HepG2 (cell line): Measurements from ENCODE around the gene SP6. TPM values are rescaled to one million over a fixed set of nuclear protein-coding genes. Genes with fewer than 3 reads are reported as not detected.

ENCODE experiments used
- DRAP1 ChIP-seq: IDR thresholded peaks from 2 replicates; pipeline ENCODE4 v1.6.1; 2016; ENCODE audit warnings: missing genetic modification reagents, missing compliant biosample characterization
- HDAC2 ChIP-seq: sonication (generic); formaldehyde crosslinking; IDR thresholded peaks from 2 replicates; pipeline ENCODE4 v1.4.0; 2020; ENCODE audit warnings: missing genetic modification reagents
- JUND ChIP-seq: sonication (generic); formaldehyde crosslinking; IDR thresholded peaks from 2 replicates; pipeline ENCODE4 v1.8.0; 2022; ENCODE audit warnings: mild to moderate bottlenecking, missing genetic modification reagents
- MAFK ChIP-seq, 2 experiments: IDR thresholded peaks in 1 of 2; conservative IDR thresholded peaks in 1 of 2; 2 replicates each; pipeline ENCODE4 v1.6.1; 2011; ENCODE audit warnings: improper control_type of control experiment in 2 of 2, low read length in 2 of 2
- PAXIP1 ChIP-seq: sonication (generic); formaldehyde crosslinking; conservative IDR thresholded peaks from 2 replicates; pipeline ENCODE4 v1.4.0; 2020; ENCODE audit warnings: mild to moderate bottlenecking, missing genetic modification reagents, moderate library complexity
- PBX2 ChIP-seq: IDR thresholded peaks from 2 replicates; pipeline ENCODE4 v1.6.1; 2016; ENCODE audit warnings: control low read depth
- POGK ChIP-seq: sonication (generic); formaldehyde crosslinking; conservative IDR thresholded peaks from 2 replicates; pipeline ENCODE4 v1.8.0; 2022; ENCODE audit warnings: mild to moderate bottlenecking, moderate library complexity, missing genetic modification reagents
- RBAK ChIP-seq: sonication (generic); formaldehyde crosslinking; IDR thresholded peaks from 2 replicates; pipeline ENCODE4 v1.5.1; 2020; ENCODE audit warnings: mild to moderate bottlenecking, missing genetic modification reagents
- TFE3 ChIP-seq: IDR thresholded peaks from 2 replicates; pipeline ENCODE4 v1.6.1; 2016
- THAP8 ChIP-seq: sonication (generic); formaldehyde crosslinking; IDR thresholded peaks from 2 replicates; pipeline ENCODE4 v1.5.1; 2020; ENCODE audit warnings: missing genetic modification reagents, mild to moderate bottlenecking, borderline replicate concordance
- ZEB1 ChIP-seq: IDR thresholded peaks from 2 replicates; pipeline ENCODE4 v1.6.1; 2012; ENCODE audit warnings: mild to moderate bottlenecking, low read depth, inconsistent platforms; ENCODE audit not compliant: insufficient replicate concordance
- ZFAT ChIP-seq: sonication (generic); formaldehyde crosslinking; conservative IDR thresholded peaks from 2 replicates; pipeline ENCODE4 v1.8.1; 2023; ENCODE audit warnings: missing genetic modification reagents, inconsistent platforms
- ZFP90 ChIP-seq: sonication (generic); formaldehyde crosslinking; IDR thresholded peaks from 2 replicates; pipeline ENCODE4 v1.8.0; 2022; ENCODE audit warnings: missing genetic modification reagents, mild to moderate bottlenecking, inconsistent platforms, borderline replicate concordance
- ZKSCAN5 ChIP-seq: sonication (generic); formaldehyde crosslinking; IDR thresholded peaks from 2 replicates; pipeline ENCODE4 v1.5.1; 2020; ENCODE audit warnings: mild to moderate bottlenecking, missing genetic modification reagents
- ZNF800 ChIP-seq: sonication (generic); formaldehyde crosslinking; IDR thresholded peaks from 2 replicates; pipeline ENCODE4 v1.4.0; 2020; ENCODE audit warnings: missing genetic modification reagents
- polyA plus RNA-seq, 8 experiments: library from polyadenylated mRNA; depleted of rRNA in 3 of 8; stranded (reverse) in 7 of 8; unstranded in 1 of 8; fragments of >200 nt; fragmentation: Illumina TruSeq in 4 of 8; extraction: Trizol in 4 of 8; gene quantifications; 2 replicates each; pipeline versions ENCODE4 v1.2.1 to v1.2.3, GENCODE V29; 2011 to 2016; ENCODE audit warnings: low read depth in 4 of 8, missing spikeins in 1 of 8, mixed read lengths in 1 of 8; ENCODE audit not compliant: insufficient read depth in 1 of 8
- total RNA-seq, 5 experiments: library from RNA; depleted of rRNA; stranded (reverse); fragments of >200 nt; fragmentation: Illumina TruSeq; extraction: Trizol; gene quantifications; 2 replicates each; pipeline ENCODE4 v1.2.3, GENCODE V29; 2016; ENCODE audit warnings: low read depth in 1 of 5

Gene SP6
- total and polyA plus RNA-seq, 2 of the 13 experiments (the other 11 are each of a cell fraction or from before 2014, with no cell fraction given) = 0.07 TPM

- no peak; the same call in 1 of the 2 replicates for TF ChIP-seq HDAC2 (CRISPR knock-in tag)
- TF ChIP-seq PBX2 (CRISPR knock-in tag) = no peak
- TF ChIP-seq THAP8 (CRISPR knock-in tag) = no peak
- no peak for TF ChIP-seq ZFAT (CRISPR knock-in tag)
- no peak; the same call in 1 of the 2 replicates for TF ChIP-seq RBAK (CRISPR knock-in tag)
- peak; percentile 64 for TF ChIP-seq ZEB1
- peak; percentile 84 for TF ChIP-seq DRAP1 (CRISPR knock-in tag)
- peak; percentile 45; the same call in 1 of the 2 replicates for TF ChIP-seq ZFP90 (CRISPR knock-in tag)
- TF ChIP-seq MAFK (conservative IDR thresholded peaks at IDR 0.05 in 1 of 2, IDR thresholded peaks at IDR 0.05 in 1 of 2; ENCODE audit: low read length in 2 of 2) = no peak
- TF ChIP-seq POGK = peak; percentile 60
- peak; percentile 73 for TF ChIP-seq PAXIP1 (CRISPR knock-in tag)
- no peak for TF ChIP-seq ZKSCAN5 (CRISPR knock-in tag)
- peak; percentile 76; the same call in 1 of the 2 replicates for TF ChIP-seq ZNF800 (CRISPR knock-in tag)
- TF ChIP-seq JUND = no peak
- peak; percentile 53 for TF ChIP-seq TFE3 (CRISPR knock-in tag)
These were observed 10.0 kb downstream of the SP6 start, which contains the start of gene SCRN2 (continued) for GRCh38 chr17:47840742-47841487.
